Stimulated activated CD4-positive, alpha-beta T cell treated with anti-CD3 and anti-CD28 coated beads, Interleukin-1b, Interleukin-23, amount 100 ng/mL, for 1 hour (primary cell): Measurements from ENCODE around the gene PRSS21.

Experiments
- DNase-seq, 2 donors: peaks; one replicate each; pipeline ENCODE4 v3.0.0-alpha.2; 2020; ENCODE audit warnings: low read depth in 2 of 2

The PRSS21 gene

DNA sequence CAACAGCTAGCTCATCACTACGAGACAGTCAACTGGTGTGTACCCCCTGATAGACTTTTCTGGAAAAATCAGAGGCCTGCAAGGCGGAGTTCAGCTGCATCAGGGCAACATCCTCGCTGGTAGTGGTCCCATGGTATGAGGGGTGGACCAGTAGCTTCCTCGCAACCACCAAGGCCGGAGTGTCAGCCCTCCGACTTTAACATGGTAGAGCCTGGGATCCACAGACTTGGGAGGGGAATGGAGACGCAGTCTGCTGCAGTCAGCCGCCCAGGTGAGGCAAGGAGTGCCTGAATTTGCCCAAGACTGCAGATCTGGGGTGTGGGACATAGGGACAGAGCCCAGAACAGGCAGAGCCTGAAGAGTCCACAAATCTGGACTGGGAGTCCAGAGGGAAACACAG is 26.5 kb downstream of the PRSS21 start:
- DNase-seq = no peak

DNA sequence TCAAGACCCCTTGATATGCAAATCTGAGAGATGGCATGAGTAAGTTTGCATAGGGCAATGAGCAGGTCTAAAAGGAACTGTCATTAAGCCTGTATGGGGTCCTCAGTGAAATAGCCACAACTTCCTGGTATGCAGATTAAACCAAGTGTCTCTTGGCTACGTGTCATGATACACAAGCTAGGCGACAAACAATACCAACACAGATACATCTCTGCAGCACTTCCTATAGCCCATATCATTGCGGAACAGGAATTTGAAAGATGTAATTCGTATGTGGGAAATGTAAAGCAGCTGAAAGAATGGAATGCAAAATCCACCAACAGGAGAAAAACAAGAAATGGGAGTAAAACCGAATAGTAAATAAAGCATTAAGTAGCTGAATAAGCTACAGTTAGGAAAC is 28.1 kb downstream of the PRSS21 start:
- no peak for DNase-seq

DNA sequence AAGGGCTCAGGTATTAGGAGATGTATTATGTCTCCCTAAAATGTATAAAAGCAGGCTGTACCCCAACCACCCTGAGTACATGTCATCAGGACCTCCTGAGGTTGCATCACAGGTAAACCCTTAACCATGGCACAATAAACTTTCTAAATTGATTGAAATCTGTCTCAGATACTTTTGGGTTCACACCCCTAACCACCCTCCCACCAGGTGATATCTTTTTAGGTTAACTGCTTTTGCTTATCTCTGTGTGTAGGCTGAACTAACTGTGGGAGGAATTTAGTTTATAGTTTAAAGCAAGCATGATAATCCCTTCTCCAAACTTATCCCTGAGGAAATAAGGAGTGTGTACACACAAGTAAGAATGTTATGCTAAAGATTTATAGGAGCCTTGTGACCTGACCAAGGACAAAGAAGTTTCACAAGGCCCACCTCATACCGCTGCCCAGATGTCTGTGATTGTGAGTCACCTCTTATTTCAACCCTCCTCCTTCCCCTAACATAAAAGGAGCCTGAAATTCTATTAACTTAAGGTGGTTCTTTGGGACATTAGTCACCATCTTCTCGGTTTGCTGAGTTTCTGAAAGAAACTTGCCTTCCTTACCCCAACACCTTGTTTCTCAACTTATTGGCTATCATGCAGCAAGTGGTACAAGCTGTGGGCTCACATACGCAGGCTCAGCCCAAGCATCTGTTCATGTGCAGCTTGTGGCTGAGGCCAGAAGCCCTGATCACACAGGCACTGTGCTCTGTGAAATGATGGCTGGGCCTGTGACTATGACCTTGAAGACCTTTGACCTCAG is 29.7 kb downstream of the PRSS21 start:
- DNase-seq = no peak

DNA sequence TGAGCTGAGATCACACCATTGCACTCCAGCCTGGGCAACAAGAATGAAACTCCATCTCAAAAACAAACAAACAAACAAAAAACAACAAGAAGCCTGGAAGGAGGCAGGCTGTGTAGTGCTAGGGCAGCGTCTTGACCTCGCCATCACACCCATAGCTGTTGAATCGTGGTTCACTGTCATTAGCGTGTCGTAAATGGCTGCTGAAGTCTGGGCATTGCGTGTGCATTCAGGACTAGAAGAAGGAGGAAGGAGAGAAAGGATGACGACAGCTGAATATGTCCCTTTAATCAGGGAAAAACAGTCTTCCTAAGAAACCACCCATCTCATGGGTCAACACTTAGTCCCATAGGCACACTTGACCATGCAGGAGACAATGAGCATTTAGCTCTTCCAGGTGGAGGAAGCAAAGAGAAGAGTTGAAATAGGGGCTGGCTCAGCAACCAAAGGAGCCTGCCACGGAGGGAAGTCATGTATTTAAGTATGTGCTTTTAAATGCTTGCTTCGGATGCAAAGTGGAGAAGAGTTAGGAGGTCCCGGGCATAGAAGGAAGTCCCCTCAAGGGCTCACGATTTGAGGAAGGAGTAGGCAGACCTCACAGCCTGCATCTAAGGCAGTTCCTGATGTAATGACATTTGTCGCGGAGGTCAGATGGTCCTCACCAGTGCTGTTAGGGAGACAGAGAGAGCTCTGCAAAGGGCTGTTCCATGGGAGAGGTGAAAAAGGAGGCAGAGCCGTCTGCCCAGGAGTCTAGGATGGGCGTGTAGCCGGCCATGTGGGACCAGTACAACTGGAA is 32.1 kb downstream of the PRSS21 start:
- no peak for DNase-seq

DNA sequence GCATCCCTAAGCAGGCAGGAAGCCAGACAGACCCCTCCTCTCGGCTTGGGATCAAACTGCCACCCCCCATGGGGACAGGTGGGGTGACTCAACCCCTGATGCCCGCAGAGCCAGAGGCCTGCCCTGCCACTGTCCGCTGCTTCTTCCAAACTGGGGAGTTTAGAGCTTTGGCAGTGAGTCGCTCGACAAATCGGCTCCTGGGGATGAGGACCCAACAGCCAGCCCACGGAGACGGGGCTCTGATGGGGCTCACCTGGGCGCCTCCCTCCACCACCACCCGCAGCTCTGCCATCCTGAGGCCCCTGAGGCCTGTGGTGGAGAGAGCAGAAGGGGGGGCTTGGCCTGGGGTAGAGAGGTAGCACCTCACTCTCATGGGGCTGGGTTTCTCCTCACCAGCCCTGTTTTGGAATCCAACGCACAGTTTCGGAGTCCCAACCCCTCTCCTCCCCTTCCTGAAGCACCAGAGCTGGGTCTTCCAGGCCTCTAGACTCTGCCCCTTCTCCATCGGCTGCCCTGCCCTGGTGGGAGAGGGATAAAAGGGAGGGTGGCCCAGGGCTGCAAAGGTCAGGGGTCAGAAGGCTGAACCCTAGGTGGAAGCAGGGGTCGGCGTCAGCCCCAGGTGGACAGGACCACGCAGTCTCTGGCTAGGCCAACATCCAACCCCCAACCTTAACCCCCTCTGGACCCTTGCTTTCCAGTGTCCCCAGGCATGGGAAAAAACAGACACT is 35.1 kb downstream of the PRSS21 start:
- no peak for DNase-seq

DNA sequence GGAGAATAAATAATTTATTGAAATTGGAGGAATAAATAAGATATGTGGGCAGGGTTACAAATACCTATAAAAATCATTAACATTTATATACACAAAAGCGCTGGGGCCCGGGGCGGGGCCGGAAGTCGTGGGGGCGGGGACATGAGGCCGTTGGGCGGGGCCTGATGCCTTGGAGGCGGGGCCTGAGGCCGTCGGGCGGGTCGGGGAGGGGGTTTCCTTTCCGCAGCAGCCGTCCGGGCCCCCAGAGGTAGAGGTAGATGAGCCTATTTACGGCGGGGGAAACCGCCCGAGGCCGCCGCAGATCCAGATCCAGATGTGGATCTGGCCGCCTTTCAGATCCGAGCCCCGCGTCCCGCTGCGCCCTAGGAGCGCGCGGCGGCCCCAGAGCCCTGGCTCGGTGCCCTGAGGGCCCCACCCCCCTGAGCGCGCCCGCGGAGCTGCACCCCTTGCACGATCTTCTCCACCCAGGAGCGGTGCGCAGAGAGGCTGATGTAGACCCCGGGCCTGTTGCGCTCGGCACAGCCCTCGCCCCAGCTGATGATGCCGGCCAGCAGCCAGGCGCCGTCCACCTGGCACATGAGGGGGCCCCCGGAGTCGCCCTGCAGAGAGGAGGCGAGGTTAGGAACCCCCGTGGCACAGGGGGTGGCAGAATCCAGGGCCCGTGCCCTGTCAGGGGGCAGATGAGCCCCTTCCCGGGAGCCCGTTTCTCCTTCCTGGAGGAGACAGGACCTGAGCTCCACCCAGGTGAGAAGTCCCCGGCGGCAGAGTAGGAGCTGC is 35.9 kb downstream of the PRSS21 start:
- no peak for DNase-seq

DNA sequence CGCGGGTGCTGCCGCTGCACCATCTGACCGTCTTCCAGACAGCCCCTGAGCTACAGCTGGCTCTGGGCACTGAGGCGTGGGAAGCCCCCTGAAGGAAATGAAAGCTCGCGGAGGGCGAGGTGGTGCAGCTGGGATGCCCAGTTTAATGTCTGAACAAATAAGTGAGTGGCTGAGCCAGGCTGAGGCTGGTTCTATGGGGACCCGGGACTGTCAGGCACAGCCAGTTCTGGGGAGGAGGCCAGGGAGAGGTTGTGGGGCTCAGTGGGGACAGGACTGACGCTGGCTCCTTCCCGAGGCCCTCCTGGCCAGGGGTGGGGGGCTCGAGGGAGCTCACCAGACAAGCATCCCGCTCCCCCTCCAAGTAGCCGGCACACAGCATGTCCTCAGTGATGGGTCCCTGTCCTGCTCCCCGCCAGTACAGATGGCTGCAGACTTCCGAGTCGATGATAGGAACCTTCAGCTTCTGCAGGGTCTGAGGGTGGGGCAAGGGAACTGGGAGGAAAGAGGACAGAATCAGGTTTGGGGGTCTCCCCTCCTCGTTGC is 36.6 kb downstream of the PRSS21 start:
- no peak for DNase-seq

DNA sequence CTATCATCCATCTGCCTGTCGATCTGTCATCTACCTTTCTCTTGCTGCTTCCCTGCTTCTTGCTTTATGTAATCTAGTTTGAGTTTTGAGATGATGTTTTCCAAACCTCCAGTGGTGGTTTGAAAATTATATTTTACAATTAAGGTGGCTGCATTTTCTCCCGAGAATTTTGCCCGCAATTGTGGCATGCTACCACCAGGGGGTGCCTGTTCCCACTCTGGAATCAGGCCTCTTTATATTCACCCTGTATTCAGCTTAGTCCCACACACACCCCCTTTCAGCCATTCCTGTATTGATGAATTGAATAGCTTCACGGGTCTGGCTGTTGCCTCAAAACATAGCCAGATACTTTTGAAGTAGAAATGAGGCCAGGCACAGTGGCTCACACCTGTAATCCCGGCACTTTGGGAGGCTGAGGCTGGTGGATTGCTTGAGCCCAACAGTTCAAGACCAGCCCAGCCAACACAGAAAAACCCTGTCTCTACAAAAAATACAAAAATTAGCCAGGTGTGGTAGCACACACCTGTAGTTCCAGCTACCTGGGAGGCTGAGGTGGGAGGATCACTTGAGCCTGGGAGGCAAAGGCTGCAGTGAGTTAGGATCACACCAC is 37.8 kb downstream of the PRSS21 start:
- no peak for DNase-seq

DNA sequence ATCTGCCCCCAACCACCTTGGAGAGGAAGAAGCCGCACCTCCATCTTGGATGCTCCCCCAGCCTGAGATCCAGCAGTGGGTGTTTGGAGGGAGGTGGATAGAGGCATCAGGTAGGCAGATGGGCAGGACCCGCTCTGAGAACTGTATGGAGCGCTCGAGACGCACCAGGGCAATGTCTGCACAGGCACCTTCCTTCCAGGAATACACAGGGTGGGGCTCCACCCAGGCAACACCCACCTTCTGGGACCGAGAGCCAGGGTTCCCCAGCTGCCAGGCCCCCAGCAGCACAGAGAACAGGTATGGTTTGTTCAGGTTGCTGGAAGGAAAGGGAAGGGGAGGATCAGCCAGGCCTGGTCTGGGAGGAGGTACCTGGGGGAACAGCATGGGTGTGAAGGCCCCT is 38.5 kb downstream of the PRSS21 start:
- DNase-seq = no peak

DNA sequence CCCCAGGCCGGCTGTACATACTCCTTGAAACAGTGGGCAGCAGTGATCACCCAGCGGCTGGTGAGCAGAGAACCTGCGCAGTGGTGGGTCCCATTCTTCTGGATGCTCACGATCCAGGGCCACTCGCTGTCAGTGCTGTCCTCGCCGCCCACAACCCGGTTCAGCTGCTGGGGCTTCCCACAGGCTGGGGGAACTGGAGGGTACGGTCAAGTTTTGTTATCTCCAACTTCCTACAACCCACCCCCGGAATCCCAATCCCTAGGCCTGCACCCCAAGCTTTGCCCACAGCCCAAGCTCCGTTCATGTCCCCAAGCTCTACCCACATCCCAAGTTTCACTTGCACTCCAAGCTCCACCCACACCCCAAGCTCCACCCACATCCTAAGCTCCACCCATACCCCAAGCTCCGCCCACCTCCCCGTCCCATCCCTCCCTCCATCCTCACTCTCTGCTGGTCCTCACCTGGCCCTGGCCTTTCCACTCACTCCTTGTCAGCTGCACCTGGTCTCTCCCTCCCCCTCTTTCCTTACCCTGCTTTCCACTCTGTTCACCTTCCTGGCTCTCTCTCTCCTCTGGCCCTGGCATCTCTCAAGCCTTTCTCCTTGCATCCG is 39.1 kb downstream of the PRSS21 start:
- no peak for DNase-seq

DNA sequence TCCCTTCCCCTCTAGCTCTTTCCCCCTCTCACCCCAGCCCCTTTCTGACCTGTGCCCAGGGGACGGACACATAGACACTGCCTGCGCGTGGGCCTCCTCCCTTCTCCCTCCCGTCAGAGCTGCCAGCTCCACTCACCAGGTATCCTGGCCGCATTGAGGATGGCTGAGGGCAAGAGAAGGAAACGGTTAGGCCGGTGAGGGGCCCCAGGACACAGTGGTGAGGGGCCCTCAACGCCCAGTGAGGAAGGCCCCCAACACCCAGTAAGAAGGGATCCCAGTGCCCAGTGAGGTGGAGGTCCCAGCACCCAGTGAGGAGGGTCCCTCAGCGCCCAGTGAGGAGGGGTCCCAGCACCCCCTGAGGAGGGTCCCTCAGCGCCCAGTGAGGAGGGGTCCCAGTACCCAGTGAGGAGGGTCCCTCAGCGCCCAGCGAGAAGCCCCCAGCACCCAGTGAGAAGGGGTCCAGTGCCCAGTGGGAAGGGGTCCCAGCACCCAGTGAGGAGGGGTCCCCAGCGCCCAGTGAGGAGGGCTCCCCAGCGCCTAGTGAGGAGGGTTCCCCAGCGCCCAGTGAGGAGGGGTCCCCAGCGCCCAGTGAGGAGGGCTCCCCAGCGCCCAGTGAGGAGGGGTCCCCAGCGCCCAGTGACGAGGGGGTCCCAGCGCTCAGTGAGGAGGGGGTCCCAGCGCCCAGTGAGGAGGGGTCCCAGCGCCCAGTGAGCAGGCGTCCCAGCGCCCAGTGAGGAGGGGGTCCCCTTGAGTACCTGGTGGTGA is 39.8 kb downstream of the PRSS21 start:
- DNase-seq = no peak

DNA sequence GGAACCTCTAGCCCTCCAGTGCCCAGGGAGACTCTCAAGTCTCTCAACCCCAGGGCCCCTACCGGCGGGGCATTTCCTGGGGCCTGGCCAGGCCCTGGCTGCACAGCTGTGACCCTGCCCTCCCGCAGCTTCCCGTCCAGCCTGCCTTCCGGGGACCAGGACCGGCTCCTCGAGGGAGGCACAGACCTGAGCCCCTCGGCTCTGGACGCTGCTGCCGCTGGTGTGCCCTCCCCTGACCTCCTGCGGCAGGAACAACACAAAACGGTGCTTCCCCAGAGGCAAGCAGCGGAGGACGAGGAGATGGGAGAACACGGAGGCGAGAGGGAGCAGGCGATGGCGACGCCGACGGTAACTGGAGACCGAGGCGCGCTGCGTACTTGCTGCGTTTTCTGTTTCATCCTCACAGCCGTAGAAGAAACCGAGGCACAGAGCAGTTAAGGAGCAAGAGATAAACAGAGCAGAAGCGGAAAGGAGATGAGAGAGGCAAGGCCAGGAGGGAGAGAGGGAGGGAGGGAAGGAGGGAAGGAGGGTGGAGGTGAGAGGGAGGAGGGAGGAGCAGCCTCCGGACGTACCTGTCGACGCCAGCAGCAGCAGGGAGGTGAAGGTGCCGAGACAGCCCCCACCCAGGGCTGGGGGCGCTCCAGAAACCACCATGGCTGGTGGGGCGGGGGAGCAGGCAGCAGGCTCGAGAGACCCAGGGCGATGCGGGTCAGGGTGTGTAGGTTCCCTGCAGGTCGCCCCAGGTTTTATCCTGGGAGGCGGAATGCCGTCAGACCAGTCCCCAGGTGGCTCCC is 40.6 kb downstream of the PRSS21 start, which contains the start of gene PRSS22:
Gene PRSS22 (minus strand): TSS at position 720 of the 794 bp plus-strand sequence. CDS start 66 bp downstream, at position 654.
- no peak for DNase-seq

DNA sequence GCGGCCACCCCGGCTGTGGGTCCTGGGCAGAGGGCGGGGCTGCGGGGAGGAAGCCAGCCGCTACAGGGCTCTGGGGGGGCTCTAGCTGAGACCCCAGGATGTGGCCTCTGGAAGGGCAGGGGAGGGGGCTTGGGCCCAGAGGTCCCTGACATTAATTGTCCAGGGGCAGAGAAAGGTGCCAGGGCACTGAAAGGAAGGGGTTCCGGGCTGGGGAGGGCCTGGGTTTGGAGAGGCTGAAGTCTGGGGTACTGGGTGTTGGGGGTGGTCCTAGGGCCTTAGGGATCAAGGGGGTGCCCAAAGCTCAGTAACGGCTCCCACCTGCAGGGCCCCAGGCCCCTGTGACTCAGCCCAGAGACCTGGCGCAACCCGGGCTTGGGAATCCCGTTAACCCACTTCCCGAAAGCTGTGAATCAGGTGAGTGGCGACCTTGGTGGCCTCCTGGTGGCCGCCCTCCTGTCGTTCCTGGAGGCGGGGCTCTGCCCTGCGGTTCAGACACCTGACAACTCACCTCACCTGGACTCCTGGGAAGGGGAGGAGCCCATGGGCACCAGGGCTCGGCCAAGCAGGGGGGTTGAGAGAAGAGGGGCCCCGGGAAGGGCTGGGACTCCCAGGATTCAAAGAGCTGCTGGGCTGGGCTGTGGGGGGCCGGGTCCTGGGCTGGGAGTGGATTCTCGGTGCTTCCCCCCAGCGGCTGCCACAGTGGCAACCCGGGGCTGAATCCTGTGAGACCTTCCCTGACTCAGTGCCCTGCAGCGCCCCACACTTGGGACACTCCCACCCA is 41.4 kb downstream of the PRSS21 start:
- DNase-seq = no peak

DNA sequence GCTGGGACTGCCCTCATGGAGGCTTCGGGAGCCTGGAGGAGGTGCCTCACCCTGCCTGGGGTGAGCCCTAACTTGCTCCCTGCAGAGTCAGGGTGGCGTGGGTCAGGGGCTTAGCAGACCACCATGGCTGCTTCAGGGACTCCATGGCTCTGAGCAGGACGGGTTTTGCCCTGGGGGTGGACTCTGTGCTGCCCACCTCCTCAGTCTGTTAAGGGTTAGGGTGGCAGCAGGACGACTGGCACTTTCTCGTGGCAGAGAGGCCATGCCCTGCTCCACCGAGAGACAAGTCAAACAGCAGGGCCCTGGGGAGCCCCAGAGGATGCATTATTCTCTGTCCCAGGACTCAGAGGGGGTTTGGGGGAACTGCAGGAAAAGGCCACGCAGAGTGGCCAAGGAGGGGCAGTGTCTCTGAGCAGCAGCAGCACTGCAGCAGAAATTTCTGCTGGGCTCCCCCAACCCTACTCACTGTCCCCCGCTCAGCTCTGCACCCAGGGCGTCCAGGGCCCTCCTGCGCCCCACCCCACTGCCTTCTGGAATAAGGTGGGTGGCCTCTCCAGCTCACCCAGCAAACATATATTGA is 42.7 kb downstream of the PRSS21 start:
- DNase-seq = no peak

DNA sequence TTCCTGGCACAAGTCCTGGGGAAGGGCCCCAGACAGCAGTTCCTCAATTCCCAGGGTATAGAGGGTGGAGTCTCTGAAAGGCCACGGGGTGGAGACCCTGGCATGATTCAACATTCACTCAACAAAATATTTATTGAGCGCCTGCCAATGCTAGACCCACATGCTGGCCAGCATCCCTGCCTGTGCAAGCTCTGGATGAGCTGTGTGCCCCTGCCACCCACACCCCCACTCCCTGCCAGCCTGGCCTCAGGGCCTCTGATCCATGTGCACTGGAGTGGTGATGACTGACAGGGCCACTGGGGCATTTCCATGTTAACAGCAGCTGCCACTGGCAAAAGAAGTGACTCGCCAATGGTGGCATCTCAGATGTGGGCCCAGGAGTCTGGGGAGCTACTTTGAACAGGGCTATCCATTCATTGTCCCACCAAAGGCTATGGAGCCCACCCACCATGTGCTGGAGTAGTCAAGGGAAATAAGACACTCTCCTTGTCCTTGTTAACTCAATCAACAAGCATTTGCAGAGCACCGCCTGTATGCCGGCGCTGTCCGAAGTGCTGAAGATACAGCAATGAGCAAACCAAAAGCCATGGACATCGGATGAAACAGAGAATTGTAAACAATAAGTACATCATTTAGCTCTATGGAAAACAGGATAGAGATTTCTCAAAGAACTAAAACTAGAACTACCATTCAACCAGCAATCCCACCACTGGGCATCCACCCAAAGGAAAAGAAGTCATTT is 44.0 kb downstream of the PRSS21 start:
- no peak for DNase-seq

DNA sequence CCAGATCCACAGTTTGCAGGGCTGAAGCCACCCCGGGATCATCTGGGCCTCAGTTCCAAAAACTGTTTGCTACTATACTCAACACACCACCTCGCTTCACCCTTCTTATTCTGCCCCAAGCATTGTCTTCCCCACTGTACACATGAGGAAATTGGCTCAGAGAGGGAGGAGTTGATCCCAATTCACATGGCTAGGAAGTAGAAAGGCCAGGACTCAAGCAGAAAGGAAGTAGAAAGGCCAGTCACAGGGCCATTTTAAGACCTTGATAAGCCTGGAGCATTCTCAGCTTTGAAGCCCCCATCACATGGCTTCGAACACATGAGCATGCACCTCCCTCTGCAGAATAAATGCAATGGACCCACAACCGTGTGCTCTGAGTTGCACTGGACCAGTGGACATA is 48.6 kb downstream of the PRSS21 start:
- DNase-seq = no peak

DNA sequence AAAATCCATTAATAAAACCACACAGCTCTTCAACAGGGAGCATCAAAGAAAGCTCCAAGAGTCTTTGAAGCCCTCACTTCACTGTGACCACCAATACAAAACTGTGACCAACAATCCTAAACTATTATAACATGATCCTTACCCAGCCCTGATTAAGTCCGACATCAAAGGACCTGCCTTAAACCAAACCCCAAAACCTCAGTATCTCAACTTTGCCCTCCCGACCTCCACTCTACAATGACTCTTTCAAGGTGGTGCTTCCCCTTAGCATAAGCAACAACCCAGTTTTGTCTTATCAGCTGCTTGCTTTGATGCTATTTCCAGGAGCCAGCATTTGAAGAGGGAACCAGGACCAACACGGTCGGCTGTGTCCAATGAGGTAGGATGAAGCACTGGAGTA is 49.4 kb downstream of the PRSS21 start:
- no peak for DNase-seq
